Ishikawa (cell line): ENCODE data around the gene DCUN1D3.

Experiments
- CEBPB ChIP-seq: IDR thresholded peaks from 2 replicates; pipeline ENCODE4 v1.6.1; 2012
- CREB1 ChIP-seq: IDR thresholded peaks from 2 replicates; pipeline ENCODE4 v1.6.1; 2012; ENCODE audit warnings: low read depth
- EGR1 ChIP-seq: IDR thresholded peaks from 2 replicates; pipeline ENCODE4 v1.6.1; 2012
- EP300 ChIP-seq: IDR thresholded peaks from 2 replicates; pipeline ENCODE4 v1.6.1; 2012; ENCODE audit warnings: borderline replicate concordance
- FOXM1 ChIP-seq: IDR thresholded peaks from 2 replicates; pipeline ENCODE4 v1.6.1; 2012; ENCODE audit warnings: low read depth, borderline replicate concordance
- MAX ChIP-seq: IDR thresholded peaks from 2 replicates; pipeline ENCODE4 v1.6.1; 2012
- NFIC ChIP-seq: IDR thresholded peaks from 2 replicates; pipeline ENCODE4 v1.6.1; 2012
- RAD21 ChIP-seq: IDR thresholded peaks from 2 replicates; pipeline ENCODE4 v1.6.1; 2012; ENCODE audit warnings: low read depth
- TAF1 ChIP-seq: IDR thresholded peaks from 2 replicates; pipeline ENCODE4 v1.6.1; 2012; ENCODE audit warnings: low read depth, mild to moderate bottlenecking
- TCF12 ChIP-seq: IDR thresholded peaks from 2 replicates; pipeline ENCODE4 v1.6.1; 2012; ENCODE audit warnings: low read depth
- TEAD4 ChIP-seq: IDR thresholded peaks from 2 replicates; pipeline ENCODE4 v1.6.1; 2012
- USF1 ChIP-seq: IDR thresholded peaks from 2 replicates; pipeline ENCODE4 v1.6.1; 2012
- YY1 ChIP-seq: IDR thresholded peaks from 2 replicates; pipeline ENCODE4 v1.6.1; 2012; ENCODE audit warnings: low read depth
- ZBTB7A ChIP-seq: IDR thresholded peaks from 2 replicates; pipeline ENCODE4 v1.6.1; 2012; ENCODE audit warnings: low read depth
- TF ChIP-seq, protein P1 (sequence below): IDR thresholded peaks from 2 replicates; pipeline ENCODE4 v1.6.1; 2012; ENCODE audit warnings: low read depth, mild to moderate bottlenecking

The DCUN1D3 gene

DNA sequence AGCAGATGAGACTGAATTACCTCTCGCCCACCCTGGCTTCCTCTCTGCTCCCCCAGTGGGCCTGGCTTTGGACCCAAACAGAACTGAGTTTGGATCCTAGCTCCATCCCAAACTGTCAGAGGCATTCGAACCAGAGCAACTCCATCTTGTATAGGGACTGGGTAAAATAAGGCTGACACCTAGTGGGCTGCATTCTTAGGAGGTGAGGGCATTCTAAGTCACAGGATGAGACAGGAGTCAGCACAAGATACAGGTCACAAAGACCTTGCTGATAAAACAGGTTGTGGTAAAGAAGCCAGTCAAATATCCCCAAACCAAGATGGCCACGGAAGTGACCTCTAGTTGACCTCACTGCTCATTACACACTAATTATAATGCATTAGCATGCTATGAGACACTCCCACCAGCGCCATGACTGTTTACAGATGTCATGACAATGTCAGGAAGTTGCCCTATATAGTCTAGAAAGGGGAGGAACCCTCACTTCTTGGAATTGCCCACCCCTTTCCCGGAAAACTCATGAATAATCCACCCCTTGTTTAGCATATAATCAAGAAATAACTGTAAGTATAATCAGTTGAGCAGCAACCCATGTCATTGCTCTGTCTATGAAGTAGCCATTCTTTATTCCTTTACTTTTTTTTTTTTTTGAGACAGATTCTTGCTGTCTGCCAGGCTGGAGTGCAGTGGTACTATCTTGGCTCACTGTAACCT is 44.9 kb upstream of the DCUN1D3 start:
- TF ChIP-seq RAD21 (peak; percentile 11; the same call in 1 of the 2 replicates), TAF1 (no peak)

DNA sequence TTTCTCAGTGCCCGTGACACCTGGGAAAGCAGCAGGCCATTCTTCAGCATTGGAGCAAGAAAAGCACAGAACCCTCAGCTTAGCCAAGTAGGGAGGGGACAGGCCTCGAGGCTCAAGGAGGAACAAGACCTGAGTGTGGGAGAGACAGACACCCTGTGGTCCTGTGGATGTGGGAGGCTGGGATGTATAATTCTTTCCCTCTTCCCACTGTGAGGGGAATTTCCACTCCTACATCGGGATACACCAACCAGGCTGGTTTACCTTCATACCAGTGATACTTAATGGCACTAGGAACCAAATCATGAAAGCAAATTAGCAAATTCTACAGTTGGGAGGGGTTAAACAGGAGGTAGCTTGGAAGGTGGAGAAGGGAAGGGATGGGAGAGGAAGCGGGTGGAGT is 42.1 kb upstream of the DCUN1D3 start:
- TF ChIP-seq, protein P1, sequence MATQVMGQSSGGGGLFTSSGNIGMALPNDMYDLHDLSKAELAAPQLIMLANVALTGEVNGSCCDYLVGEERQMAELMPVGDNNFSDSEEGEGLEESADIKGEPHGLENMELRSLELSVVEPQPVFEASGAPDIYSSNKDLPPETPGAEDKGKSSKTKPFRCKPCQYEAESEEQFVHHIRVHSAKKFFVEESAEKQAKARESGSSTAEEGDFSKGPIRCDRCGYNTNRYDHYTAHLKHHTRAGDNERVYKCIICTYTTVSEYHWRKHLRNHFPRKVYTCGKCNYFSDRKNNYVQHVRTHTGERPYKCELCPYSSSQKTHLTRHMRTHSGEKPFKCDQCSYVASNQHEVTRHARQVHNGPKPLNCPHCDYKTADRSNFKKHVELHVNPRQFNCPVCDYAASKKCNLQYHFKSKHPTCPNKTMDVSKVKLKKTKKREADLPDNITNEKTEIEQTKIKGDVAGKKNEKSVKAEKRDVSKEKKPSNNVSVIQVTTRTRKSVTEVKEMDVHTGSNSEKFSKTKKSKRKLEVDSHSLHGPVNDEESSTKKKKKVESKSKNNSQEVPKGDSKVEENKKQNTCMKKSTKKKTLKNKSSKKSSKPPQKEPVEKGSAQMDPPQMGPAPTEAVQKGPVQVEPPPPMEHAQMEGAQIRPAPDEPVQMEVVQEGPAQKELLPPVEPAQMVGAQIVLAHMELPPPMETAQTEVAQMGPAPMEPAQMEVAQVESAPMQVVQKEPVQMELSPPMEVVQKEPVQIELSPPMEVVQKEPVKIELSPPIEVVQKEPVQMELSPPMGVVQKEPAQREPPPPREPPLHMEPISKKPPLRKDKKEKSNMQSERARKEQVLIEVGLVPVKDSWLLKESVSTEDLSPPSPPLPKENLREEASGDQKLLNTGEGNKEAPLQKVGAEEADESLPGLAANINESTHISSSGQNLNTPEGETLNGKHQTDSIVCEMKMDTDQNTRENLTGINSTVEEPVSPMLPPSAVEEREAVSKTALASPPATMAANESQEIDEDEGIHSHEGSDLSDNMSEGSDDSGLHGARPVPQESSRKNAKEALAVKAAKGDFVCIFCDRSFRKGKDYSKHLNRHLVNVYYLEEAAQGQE: no peak
- TF ChIP-seq MAX: no peak
- no peak for TF ChIP-seq USF1
- no peak for TF ChIP-seq NFIC
- no peak for TF ChIP-seq TEAD4
- TF ChIP-seq ZBTB7A: no peak
- TF ChIP-seq FOXM1: no peak
- no peak for TF ChIP-seq YY1
- no peak for TF ChIP-seq EGR1
- TF ChIP-seq EP300: no peak
- no peak for TF ChIP-seq CREB1
- TF ChIP-seq CEBPB: no peak
- no peak for TF ChIP-seq RAD21
- TF ChIP-seq TCF12: no peak
- no peak for TF ChIP-seq TAF1

GRCh38 chr16:20941636-20941926 is 41.4 kb upstream of the DCUN1D3 start:
- no peak for TF ChIP-seq TEAD4
- TF ChIP-seq EGR1: no peak

GRCh38 chr16:20940871-20941635 is 40.9 kb upstream of the DCUN1D3 start:
- TF ChIP-seq YY1 (no peak), CREB1 (no peak), USF1 (no peak), EGR1 (no peak), TAF1 (no peak), TCF12 (no peak), NFIC (no peak), FOXM1 (no peak), MAX (no peak)

- no peak for TF ChIP-seq TCF12
Observed at GRCh38 chr16:20939611-20940010, 39.5 kb upstream of the DCUN1D3 start.

DNA sequence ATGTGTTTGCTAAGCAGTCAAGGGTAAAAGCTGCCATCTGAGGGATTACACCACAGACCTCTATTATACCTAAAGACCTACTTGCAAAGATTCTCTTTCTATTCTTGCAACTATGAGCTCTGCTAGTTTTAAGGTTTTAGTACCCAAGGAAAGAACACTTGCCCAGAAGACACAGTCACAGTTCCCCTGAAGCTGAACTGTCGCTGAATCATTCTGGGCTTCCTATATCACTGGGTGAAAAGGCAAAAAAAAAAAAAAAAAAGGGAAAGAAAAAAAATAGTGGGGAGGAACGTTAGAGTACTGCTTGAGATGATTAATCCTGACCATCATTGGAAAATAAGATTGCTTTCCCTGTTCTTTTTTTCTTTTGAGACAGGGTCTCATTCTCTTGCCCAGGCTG is 38.3 kb upstream of the DCUN1D3 start:
- TF ChIP-seq TCF12: no peak
- TF ChIP-seq EP300: no peak
- TF ChIP-seq MAX: no peak
- TF ChIP-seq ZBTB7A: no peak
- no peak for TF ChIP-seq TAF1
- no peak for TF ChIP-seq TEAD4
- TF ChIP-seq CEBPB: no peak
- TF ChIP-seq NFIC: no peak
- TF ChIP-seq CREB1: no peak
- no peak for TF ChIP-seq FOXM1
- TF ChIP-seq USF1: no peak
- no peak for TF ChIP-seq EGR1
- no peak for TF ChIP-seq YY1

- TF ChIP-seq, protein P1: no peak
- TF ChIP-seq CEBPB (no peak), FOXM1 (no peak), CREB1 (no peak), ZBTB7A (no peak), USF1 (no peak), EGR1 (no peak), EP300 (no peak), RAD21 (no peak), TEAD4 (no peak), TAF1 (no peak)
Observed at GRCh38 chr16:20937736-20938135, 37.6 kb upstream of the DCUN1D3 start.
